DND-41 (cell line): Measurements from ENCODE around the gene IFT52.
A peak's percentile ranks its signal among the peaks of the same experiment; 100 is the strongest.

Experiments
- ATAC-seq: fragments of 200-7000 bp; cut with Tn5 transposase; 3 replicates; pipeline ENCODE4 v1.9.1; 2021; ENCODE audit warnings: low read depth; ENCODE audit not compliant: insufficient read depth
- DNase-seq: peaks from one replicate; pipeline ENCODE4 v3.0.0-alpha.2; 2020
- H2AFZ ChIP-seq: 2 replicates; pipeline ENCODE4 v1.6.0; 2012; ENCODE audit warnings: low read depth, low read length
- H3K27ac ChIP-seq: 2 replicates; pipeline ENCODE4 v1.5.1; 2012; ENCODE audit warnings: low read length, inconsistent platforms
- H3K27me3 ChIP-seq: fragments of 200-600 bp; sonication (generic); 2 replicates; pipeline ENCODE4 v1.6.0; 2012; ENCODE audit warnings: low read length, mild to moderate bottlenecking, inconsistent platforms; ENCODE audit not compliant: insufficient read depth, poor library complexity
- H3K36me3 ChIP-seq: 2 replicates; pipeline ENCODE4 v1.5.1; 2012; ENCODE audit warnings: low read length, inconsistent platforms; ENCODE audit not compliant: insufficient read depth
- H3K4me1 ChIP-seq: 2 replicates; pipeline ENCODE4 v1.5.1; 2012; ENCODE audit warnings: mild to moderate bottlenecking, low read length; ENCODE audit not compliant: insufficient read depth
- H3K4me2 ChIP-seq: 2 replicates; pipeline ENCODE4 v1.6.0; 2012; ENCODE audit warnings: mild to moderate bottlenecking, moderate library complexity, low read length, inconsistent platforms; ENCODE audit not compliant: insufficient read depth
- H3K4me3 ChIP-seq, 2 experiments: fragments of 200-600 bp in 1 of 2; shearing (Covaris generic) in 1 of 2; 2 replicates each; pipeline ENCODE4 v1.5.1; 2012 to 2016; ENCODE audit warnings: inconsistent platforms in 2 of 2, low read length in 2 of 2, mild to moderate bottlenecking in 2 of 2, low read depth in 1 of 2, moderate library complexity in 1 of 2
- H3K79me2 ChIP-seq: 2 replicates; pipeline ENCODE4 v1.6.0; 2012; ENCODE audit warnings: low read length, inconsistent platforms; ENCODE audit not compliant: insufficient read depth
- H3K9ac ChIP-seq: 2 replicates; pipeline ENCODE4 v1.6.0; 2012; ENCODE audit warnings: low read depth, mild to moderate bottlenecking, inconsistent platforms, low read length, moderate library complexity
- H3K9me3 ChIP-seq: 2 replicates; pipeline ENCODE4 v1.5.1; 2012; ENCODE audit warnings: low read length, moderate library complexity, mild to moderate bottlenecking, inconsistent platforms; ENCODE audit not compliant: insufficient read depth, severe bottlenecking
- H4K20me1 ChIP-seq: 2 replicates; pipeline ENCODE4 v1.6.0; 2012; ENCODE audit warnings: low read length; ENCODE audit not compliant: insufficient read depth
- CTCF ChIP-seq: IDR thresholded peaks from 2 replicates; pipeline ENCODE4 v1.5.1; 2012; ENCODE audit warnings: borderline replicate concordance, low read length, moderate library complexity, mild to moderate bottlenecking; ENCODE audit not compliant: poor library complexity, severe bottlenecking; ENCODE audit errors: extremely low read depth
- EZH2 ChIP-seq: IDR thresholded peaks from 3 replicates; pipeline ENCODE4 v1.6.1; 2012; ENCODE audit warnings: borderline replicate concordance, low read depth, mild to moderate bottlenecking, moderate library complexity, low read length, inconsistent platforms; ENCODE audit not compliant: severe bottlenecking

The IFT52 gene

GRCh38 chr20:43680981-43681380 lies 90.2 kb downstream of the IFT52 start:
- H3K4me1 ChIP-seq, result peaks cover 7% of the 10 kb centered on the region
- H3K36me3 ChIP-seq, result peaks cover 80% of the 10 kb centered on the region
- TF ChIP-seq EZH2 (no peak), CTCF (no peak)
- no peak overlapping the region for H2AFZ ChIP-seq
- H3K79me2 ChIP-seq, result peaks cover 70% of the 10 kb centered on the region
- H3K9ac ChIP-seq, result no peak overlapping the region
- H3K4me2 ChIP-seq, result no peak overlapping the region
- H3K9me3 ChIP-seq, result no peaks in the 10 kb centered on the region
- H4K20me1 ChIP-seq, result peaks cover 73% of the 10 kb centered on the region
- H3K4me3 ChIP-seq, result no peak overlapping the region
- ATAC-seq (no peak), DNase-seq (no peak)
- H3K27me3 ChIP-seq, result no peaks in the 10 kb centered on the region
- no peak overlapping the region for H3K27ac ChIP-seq

DNA sequence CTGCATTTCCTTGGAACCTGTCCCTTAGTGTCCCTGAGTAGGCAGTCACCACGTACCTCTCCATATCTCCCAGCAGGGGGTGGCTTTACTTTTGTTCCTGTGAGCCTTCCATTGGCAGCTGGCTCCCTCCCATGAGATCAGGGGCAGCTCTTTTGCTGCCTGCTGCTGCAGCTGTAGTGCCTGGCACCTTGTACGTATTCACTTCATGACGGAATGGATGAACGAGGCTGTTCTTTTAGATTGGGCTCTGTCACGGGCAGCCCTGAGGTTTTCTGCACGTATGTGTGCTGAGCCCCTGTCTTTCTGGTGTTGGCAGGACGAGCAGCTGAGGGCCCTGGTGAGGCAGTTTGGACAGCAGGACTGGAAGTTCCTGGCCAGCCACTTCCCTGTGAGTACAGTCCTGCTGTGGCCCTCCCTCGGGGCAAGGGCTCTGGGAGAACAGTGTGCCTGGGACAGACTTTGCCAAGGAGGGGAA lies 90.8 kb downstream of the IFT52 start:
- no peak overlapping the region for H3K4me3 ChIP-seq
- no peaks in the 10 kb centered on the region for H3K27me3 ChIP-seq
- H3K27ac ChIP-seq, result no peak overlapping the region
- H3K4me2 ChIP-seq, result no peak overlapping the region
- H3K9ac ChIP-seq, result no peak overlapping the region
- no peak for DNase-seq
- H2AFZ ChIP-seq, result no peak overlapping the region
- TF ChIP-seq EZH2, result no peak
- peak; percentile 31 for TF ChIP-seq CTCF
- peaks cover 80% of the 10 kb centered on the region for H3K36me3 ChIP-seq
- ATAC-seq, result peak; percentile 41; the same call in 1 of the 3 replicates
- peaks cover 70% of the 10 kb centered on the region for H3K79me2 ChIP-seq
- peaks cover 73% of the 10 kb centered on the region for H4K20me1 ChIP-seq
- peaks cover 3% of the 10 kb centered on the region for H3K4me1 ChIP-seq
- no peaks in the 10 kb centered on the region for H3K9me3 ChIP-seq

DNA sequence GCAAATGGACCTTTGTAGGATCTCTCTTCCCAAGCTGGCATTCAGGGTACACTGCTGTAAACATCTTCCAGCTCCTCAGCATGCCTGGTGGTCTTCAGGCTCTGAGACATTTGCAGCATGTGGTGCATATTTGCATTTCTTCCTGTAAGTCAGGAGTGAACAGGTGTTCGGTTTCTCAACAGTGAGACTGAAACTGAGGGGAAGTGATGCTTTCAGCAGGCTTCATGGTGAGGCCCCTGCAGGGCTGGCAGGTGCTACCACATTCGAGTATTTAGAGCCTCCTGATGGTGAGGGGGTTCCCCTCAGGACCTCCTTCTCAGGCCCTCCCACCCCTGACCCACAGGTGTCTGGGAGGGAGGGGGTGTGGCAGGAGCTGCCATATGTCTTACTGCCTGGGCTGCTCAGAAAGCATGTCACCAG lies 91.3 kb downstream of the IFT52 start:
- H3K4me1 ChIP-seq, result peaks cover 3% of the 10 kb centered on the region; the same call in 1 of the 2 replicates
- no peak; the same call in 2 of the 3 replicates for ATAC-seq
- no peaks in the 10 kb centered on the region for H3K9me3 ChIP-seq
- no peak overlapping the region for H3K27ac ChIP-seq
- DNase-seq, result no peak
- no peak overlapping the region for H3K4me3 ChIP-seq
- no peak overlapping the region for H2AFZ ChIP-seq
- no peak overlapping the region for H3K4me2 ChIP-seq
- H3K27me3 ChIP-seq, result no peaks in the 10 kb centered on the region
- peaks cover 73% of the 10 kb centered on the region for H4K20me1 ChIP-seq
- H3K79me2 ChIP-seq, result peaks cover 70% of the 10 kb centered on the region
- H3K36me3 ChIP-seq, result peaks cover 81% of the 10 kb centered on the region
- TF ChIP-seq CTCF, result no peak
- H3K9ac ChIP-seq, result no peak overlapping the region

DNA sequence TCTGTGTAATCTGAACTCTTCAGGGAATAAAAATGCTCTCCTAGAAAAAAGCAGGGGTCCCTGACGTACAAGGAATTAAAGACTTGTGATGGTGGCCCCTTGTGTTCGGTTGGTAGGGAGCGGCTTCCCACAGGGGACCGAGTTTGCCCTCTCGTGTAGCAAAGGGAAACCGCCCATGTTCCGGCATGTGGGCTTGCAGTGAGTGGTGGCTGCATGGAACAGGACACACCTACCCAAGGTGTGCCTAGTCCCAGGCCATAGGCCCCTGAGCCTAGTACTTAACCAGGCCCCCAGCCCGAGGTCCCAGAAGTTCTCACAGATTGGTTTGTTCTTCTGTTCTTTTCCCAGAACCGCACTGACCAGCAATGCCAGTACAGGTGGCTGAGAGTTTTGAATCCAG lies 91.7 kb downstream of the IFT52 start:
- no peak overlapping the region for H3K27ac ChIP-seq
- H3K79me2 ChIP-seq, result peaks cover 70% of the 10 kb centered on the region
- peaks cover 81% of the 10 kb centered on the region for H3K36me3 ChIP-seq
- no peak overlapping the region for H3K4me2 ChIP-seq
- H3K27me3 ChIP-seq, result no peaks in the 10 kb centered on the region
- H4K20me1 ChIP-seq, result peaks cover 73% of the 10 kb centered on the region
- no peak overlapping the region for H2AFZ ChIP-seq
- DNase-seq (no peak), ATAC-seq (no peak)
- H3K4me3 ChIP-seq, result no peak overlapping the region
- no peak for TF ChIP-seq CTCF
- TF ChIP-seq EZH2, result no peak
- H3K4me1 ChIP-seq, result no peaks in the 10 kb centered on the region
- H3K9ac ChIP-seq, result no peak overlapping the region
- no peaks in the 10 kb centered on the region for H3K9me3 ChIP-seq
